Large intestine (tissue), 3 donors: ENCODE measurements around the gene C10orf71. TPM values are rescaled to one million over a fixed set of nuclear protein-coding genes. Genes with fewer than 3 reads are reported as not detected.

Experiments
- DNase-seq, 2 donors: peaks; one replicate each; pipeline versions ENCODE4 v3.0.0 to v3.0.0-alpha.2; 2013
- H3K27ac ChIP-seq: one replicate; pipeline ENCODE4 v1.5.1; 2013; ENCODE audit warnings: low read length
- H3K27me3 ChIP-seq: 2 replicates; pipeline ENCODE4 v1.6.1; 2013; ENCODE audit warnings: low read length; ENCODE audit not compliant: control insufficient read depth, insufficient read depth
- H3K36me3 ChIP-seq: 2 replicates; pipeline ENCODE4 v1.6.1; 2013; ENCODE audit warnings: low read length; ENCODE audit not compliant: control insufficient read depth, insufficient read depth
- H3K4me1 ChIP-seq: one replicate; pipeline ENCODE4 v1.6.1; 2013; ENCODE audit warnings: low read length; ENCODE audit not compliant: control insufficient read depth, insufficient read depth
- H3K4me3 ChIP-seq: one replicate; pipeline ENCODE4 v1.5.1; 2013; ENCODE audit warnings: low read length
- H3K9me3 ChIP-seq: one replicate; pipeline ENCODE4 v1.6.1; 2013; ENCODE audit warnings: mild to moderate bottlenecking, low read depth, low read length, moderate library complexity; ENCODE audit not compliant: control insufficient read depth
- WGBS: methylation state at CpG from one replicate; pipeline ENCODE4 v1.1.5; 2013; ENCODE audit warnings: low lambda C conversion rate; ENCODE audit not compliant: insufficient coverage; 5-methylcytosine and 5-hydroxymethylcytosine counted together
- polyA plus RNA-seq: library from polyadenylated mRNA; unstranded; fragments of 120-200 nt; gene quantifications from one replicate; pipeline ENCODE4 v1.2.1, GENCODE V29; 2013

The C10orf71 gene
- polyA plus RNA-seq, 1 donor, result 0.01 TPM

DNA sequence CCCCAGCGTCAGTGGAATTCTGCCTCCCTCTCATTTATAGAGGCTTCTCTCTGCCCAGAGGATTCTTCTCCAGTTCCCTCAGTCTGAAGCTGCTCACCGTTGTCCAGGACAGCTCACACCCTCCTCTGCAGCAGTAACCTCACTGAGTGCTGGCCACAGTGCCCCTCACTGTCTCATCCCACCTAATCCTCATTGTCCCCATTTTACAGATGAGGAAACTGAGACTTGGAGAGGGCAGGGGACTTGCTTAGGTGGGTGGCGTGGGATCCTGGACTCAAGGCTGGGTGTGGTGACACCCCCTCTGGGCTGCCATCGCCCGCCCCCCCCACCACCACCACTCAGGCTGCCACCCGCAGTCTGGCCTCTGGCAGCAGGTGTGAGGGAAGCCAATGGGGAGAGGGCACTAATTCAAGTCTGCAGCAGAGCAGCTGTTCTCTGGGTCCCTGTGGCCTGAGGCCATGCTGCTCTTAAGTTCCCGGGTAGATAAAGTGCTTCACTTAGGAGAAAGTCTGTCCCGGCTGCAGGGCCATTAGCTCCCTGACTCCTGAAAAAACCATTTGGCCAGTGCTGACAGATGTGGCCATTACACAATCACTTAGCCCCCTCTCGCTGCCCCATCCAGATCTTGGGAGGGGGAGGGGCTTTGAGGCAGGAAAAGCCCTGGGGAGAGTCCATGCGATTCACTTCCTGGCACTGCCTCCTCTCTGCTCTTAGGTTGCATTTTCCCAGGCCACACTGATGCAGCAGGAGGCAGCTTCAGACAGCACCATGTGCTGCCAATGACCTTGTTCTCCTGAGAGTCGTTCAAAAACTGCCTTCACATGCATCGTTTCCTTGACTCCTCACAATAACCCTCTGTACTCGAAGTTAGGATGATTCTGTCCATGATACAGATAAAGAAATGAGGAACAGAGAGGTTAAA lies 60.6 kb downstream of the C10orf71 start:
- Histone ChIP-seq H3K4me1 (no peaks in the 10 kb centered on the region), H3K9me3 (no peaks in the 10 kb centered on the region), H3K4me3 (no peak overlapping the region), H3K27ac (no peak overlapping the region), H3K36me3 (no peaks in the 10 kb centered on the region), H3K27me3 (no peaks in the 10 kb centered on the region)
- no peak for DNase-seq
- 80% methylated on average over 3 of the region's 13 CpGs for WGBS

DNA sequence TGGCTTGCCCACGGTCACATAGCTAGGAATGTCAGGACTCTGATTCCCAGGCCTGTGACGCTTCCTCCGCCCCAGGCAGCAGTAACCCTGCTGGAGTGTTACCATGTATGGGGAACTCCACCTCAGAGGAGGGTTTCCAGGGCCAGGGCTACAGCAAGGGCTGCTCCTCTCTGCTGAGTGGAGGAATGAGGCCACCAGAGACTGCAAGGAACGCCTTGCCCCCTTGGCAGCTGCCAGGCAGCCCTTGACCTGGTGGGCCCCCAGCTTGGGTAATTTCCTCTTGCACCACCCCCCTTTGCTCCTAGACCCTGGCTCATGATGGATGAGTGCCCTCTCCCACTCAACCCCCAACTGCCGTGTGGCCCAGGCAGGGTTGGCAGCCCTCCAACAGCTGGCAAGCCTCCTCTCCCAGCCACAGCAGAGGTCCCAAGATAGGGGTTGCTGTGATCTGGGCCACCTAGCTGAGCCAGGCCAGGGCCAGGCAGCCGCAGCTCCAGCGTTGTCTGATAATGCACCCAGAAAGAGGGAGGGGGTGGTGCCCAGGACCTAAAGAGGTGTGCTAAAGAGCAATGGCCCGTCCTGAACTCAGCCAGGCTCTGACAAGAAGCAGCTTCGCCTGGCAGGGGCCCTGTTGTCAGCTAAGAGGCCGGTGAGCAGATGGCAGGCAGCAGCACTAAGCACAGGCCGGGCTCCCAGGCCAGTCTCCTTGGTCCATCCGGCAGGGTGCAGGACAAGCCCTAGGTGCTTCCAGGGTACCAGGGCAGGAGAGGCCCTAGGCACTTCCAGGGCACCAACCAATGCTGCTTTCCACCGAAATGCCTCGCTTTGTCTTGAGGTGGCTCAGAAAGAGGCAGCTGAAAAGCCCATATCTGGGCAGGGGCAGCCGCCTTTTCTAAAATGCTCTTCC lies 61.6 kb downstream of the C10orf71 start:
- WGBS, result no CpG with 5 or more reads among the region's 15 CpGs
- Histone ChIP-seq H3K36me3 (no peaks in the 10 kb centered on the region), H3K27me3 (no peaks in the 10 kb centered on the region), H3K27ac (no peak overlapping the region), H3K9me3 (no peaks in the 10 kb centered on the region), H3K4me1 (no peaks in the 10 kb centered on the region), H3K4me3 (no peak overlapping the region)
- DNase-seq, result no peak

- DNase-seq, result no peak
- H3K27ac ChIP-seq, result no peak overlapping the region
- H3K9me3 ChIP-seq, result no peaks in the 10 kb centered on the region
- no peaks in the 10 kb centered on the region for H3K4me1 ChIP-seq
- H3K4me3 ChIP-seq, result no peak overlapping the region
- H3K27me3 ChIP-seq, result no peaks in the 10 kb centered on the region
- H3K36me3 ChIP-seq, result no peaks in the 10 kb centered on the region
- WGBS, result no CpG with 5 or more reads among the region's 8 CpGs
These were observed 62.2 kb downstream of the C10orf71 start for GRCh38 chr10:49361178-49361554.

GRCh38 chr10:49361735-49362568 lies 63.0 kb downstream of the C10orf71 start:
- H3K4me1 ChIP-seq, result no peaks in the 10 kb centered on the region
- no peak overlapping the region for H3K27ac ChIP-seq
- no peak for DNase-seq
- WGBS, result no CpG with 5 or more reads among the region's 11 CpGs
- no peak overlapping the region for H3K4me3 ChIP-seq
- no peaks in the 10 kb centered on the region for H3K36me3 ChIP-seq
- no peaks in the 10 kb centered on the region for H3K9me3 ChIP-seq
- no peaks in the 10 kb centered on the region for H3K27me3 ChIP-seq

DNA sequence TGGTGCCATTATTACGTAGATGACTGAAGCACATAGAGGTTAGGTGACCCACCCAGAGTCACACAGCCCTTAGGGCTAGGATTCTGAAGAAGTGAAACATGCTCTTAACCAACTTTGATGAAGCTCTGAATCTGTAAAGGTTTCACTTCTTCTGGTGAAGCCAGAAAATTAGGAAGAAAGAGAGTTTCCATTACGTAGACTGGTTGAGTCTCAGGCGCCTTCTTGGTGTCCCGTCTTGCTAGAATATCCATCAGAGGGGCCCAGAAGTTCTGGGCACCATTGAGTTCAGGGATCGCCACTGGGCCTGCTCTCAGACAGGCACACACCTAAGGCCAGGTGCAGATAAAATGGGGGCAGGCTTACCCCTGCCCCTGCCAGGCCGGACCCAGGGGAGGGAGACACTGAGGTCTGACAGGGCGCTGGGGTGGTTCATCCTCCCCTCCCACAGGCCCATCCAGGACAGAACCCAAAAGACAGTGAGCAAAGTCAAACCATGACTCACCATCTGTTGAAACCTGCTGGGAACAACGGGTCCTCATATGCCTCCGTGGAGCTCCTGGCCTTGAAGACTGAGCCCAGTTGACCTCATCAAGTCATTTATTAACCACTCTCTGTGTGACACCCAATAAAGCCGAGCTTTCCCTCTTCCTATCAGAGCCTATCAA lies 63.8 kb downstream of the C10orf71 start:
- no peaks in the 10 kb centered on the region for H3K36me3 ChIP-seq
- H3K9me3 ChIP-seq, result no peaks in the 10 kb centered on the region
- H3K4me3 ChIP-seq, result no peak overlapping the region
- H3K27me3 ChIP-seq, result no peaks in the 10 kb centered on the region
- WGBS, result no CpG with 5 or more reads among the region's 10 CpGs
- peak in 1 of 2 donors; percentile 22 for DNase-seq
- H3K27ac ChIP-seq, result no peak overlapping the region
- no peaks in the 10 kb centered on the region for H3K4me1 ChIP-seq

DNA sequence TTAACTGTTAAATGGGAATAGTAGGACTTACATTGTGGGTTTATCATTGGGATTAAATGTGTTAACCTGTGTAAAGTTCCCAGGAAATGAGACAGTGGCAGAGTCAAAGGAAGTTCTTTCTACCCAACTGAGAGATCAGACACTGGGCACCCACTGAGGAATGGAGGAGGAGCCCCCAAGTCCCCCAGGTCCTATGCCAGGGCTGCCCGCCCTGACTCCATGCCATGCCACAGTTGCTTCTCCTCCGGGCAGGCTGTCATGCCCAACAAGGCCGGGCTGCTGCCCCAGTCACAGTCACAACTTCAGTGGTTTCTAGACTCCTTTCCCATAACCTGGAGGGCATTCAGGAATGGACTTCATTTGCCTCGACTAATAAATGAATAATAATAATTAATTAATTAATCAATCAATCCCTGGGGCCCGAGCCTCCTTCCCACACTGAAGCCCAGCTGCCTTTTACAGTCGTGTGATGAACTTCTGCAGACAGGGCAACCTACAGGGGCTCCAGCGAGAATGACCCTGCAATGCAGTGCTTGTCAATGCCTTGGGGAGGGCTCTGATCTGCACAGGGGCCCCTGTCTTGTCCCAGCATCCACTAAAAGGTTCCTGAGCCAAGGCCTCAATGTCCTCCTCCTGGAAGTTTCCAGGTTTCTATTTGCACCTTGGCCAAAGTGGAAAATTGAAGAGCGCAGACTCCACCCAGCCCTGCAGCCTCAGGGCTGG lies 64.5 kb downstream of the C10orf71 start:
- WGBS, result no CpG with 5 or more reads among the region's 8 CpGs

GRCh38 chr10:49364051-49364450 lies 65.1 kb downstream of the C10orf71 start:
- no peaks in the 10 kb centered on the region for H3K4me1 ChIP-seq
- no peaks in the 10 kb centered on the region for H3K27me3 ChIP-seq
- H3K4me3 ChIP-seq, result no peak overlapping the region
- H3K27ac ChIP-seq, result no peak overlapping the region
- H3K9me3 ChIP-seq, result no peaks in the 10 kb centered on the region
- no CpG with 5 or more reads among the region's 5 CpGs for WGBS
- no peaks in the 10 kb centered on the region for H3K36me3 ChIP-seq
- DNase-seq, result no peak

More for the DNA sequence above, 64.5 kb downstream of the C10orf71 start:
- H3K4me3 ChIP-seq, result no peak overlapping the region
- no peak for DNase-seq
- H3K27me3 ChIP-seq, result no peaks in the 10 kb centered on the region
- no peaks in the 10 kb centered on the region for H3K9me3 ChIP-seq
- H3K36me3 ChIP-seq, result no peaks in the 10 kb centered on the region
- H3K27ac ChIP-seq, result no peak overlapping the region
- no peaks in the 10 kb centered on the region for H3K4me1 ChIP-seq

- H3K4me1 ChIP-seq, result no peaks in the 10 kb centered on the region
- no peak overlapping the region for H3K27ac ChIP-seq
- H3K36me3 ChIP-seq, result no peaks in the 10 kb centered on the region
- WGBS, result no CpG with 5 or more reads among the region's 8 CpGs
- H3K27me3 ChIP-seq, result no peaks in the 10 kb centered on the region
- H3K9me3 ChIP-seq, result no peaks in the 10 kb centered on the region
- DNase-seq, result no peak
- H3K4me3 ChIP-seq, result no peak overlapping the region
These were observed 65.8 kb downstream of the C10orf71 start for GRCh38 chr10:49364747-49365146.

DNA sequence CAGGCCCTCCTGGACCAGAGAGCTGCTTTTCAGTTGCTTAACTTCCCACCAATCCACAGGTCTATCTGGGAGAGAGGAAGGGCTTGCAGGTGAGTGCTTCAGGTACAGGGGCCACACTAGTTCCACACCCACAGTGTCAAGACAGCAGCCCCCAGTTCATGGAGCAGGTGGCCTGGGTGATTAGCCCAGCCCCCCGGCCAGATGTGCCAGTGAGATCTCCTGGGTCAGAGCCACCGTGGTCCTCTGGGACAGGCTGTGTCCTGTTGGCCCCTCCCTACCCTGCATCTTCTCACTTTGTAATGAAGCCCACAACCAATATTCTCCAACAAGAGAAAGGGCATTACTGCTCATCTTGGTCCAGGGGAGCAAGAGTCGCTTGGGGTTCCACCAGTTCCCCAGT lies 66.3 kb downstream of the C10orf71 start:
- H3K9me3 ChIP-seq, result no peaks in the 10 kb centered on the region
- no peak overlapping the region for H3K4me3 ChIP-seq
- H3K36me3 ChIP-seq, result no peaks in the 10 kb centered on the region
- no peak overlapping the region for H3K27ac ChIP-seq
- H3K27me3 ChIP-seq, result no peaks in the 10 kb centered on the region
- WGBS, result no CpG with 5 or more reads among the region's 3 CpGs
- no peaks in the 10 kb centered on the region for H3K4me1 ChIP-seq
- DNase-seq, result no peak
